Esophagus squamous epithelium (tissue), 4 donors: ENCODE measurements around the gene FAAP100.

ENCODE experiments used
- CTCF ChIP-seq, 6 experiments: fragments of 450-650 bp in 4 of 6; fragments of 200-600 bp in 2 of 6; sonication (generic) in 2 of 6; IDR thresholded peaks; one replicate each; pipeline ENCODE4 v1.5.1; 2016 to 2019; ENCODE audit warnings: antibody characterized with exemption in 6 of 6, mild to moderate bottlenecking in 4 of 6, moderate library complexity in 4 of 6
- POLR2A ChIP-seq, 4 donors: fragments of 450-650 bp; IDR thresholded peaks; one replicate each; pipeline ENCODE4 v1.6.1; 2017; ENCODE audit warnings: antibody characterized with exemption in 4 of 4, mild to moderate bottlenecking in 4 of 4, moderate library complexity in 3 of 4

DNA sequence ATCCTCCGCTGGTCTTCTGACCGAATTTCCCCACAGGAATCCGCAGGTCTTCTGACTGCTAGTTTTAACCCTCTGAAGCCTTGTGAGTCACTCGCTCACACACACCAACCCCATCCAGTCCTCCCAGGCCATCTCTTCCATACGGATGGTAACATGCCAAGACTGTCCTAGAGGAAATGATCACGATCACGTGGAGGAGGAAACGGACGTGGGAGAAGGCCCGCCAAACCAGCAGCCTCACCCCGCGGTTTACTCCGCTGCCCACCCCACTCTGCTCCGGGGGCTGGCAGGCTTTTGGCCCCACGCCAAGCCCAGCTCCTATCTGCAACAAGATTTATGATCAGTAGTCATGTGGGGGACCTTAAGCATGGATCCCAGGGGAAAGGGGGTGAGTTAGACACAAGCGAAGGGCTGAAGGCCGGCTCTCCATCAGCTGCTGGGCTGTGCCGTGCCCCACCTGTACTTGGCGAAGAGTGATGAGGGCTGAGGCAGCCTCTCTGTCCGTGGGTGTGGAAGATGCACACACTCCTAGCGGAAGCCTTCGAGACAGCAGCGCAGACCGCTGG lies 1.5 kb upstream of the FAAP100 start:
- TF ChIP-seq POLR2A (IDR thresholded peaks at IDR 0.05) (no peak), CTCF (IDR thresholded peaks at IDR 0.05) (no peak)
